ENCODE results near the gene GNAT2.

- TF ChIP-seq, protein P1, sequence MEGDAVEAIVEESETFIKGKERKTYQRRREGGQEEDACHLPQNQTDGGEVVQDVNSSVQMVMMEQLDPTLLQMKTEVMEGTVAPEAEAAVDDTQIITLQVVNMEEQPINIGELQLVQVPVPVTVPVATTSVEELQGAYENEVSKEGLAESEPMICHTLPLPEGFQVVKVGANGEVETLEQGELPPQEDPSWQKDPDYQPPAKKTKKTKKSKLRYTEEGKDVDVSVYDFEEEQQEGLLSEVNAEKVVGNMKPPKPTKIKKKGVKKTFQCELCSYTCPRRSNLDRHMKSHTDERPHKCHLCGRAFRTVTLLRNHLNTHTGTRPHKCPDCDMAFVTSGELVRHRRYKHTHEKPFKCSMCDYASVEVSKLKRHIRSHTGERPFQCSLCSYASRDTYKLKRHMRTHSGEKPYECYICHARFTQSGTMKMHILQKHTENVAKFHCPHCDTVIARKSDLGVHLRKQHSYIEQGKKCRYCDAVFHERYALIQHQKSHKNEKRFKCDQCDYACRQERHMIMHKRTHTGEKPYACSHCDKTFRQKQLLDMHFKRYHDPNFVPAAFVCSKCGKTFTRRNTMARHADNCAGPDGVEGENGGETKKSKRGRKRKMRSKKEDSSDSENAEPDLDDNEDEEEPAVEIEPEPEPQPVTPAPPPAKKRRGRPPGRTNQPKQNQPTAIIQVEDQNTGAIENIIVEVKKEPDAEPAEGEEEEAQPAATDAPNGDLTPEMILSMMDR (IDR thresholded peaks at IDR 0.05) = no peak
- no peak for TF ChIP-seq POLR2A (IDR thresholded peaks at IDR 0.05)
- TF ChIP-seq EP300 (IDR thresholded peaks at IDR 0.05) = no peak
These were observed 20.4 kb upstream of the GNAT2 start for GRCh38 chr1:109639841-109640184.

All from upper lobe of left lung (tissue), 4 donors.